Measurements from ENCODE around the gene PDHB. TPM values are rescaled to one million over a fixed set of nuclear protein-coding genes. Genes with fewer than 3 reads are reported as not detected.

PDHB gene
- total and polyA plus RNA-seq, 2 of the 13 experiments (the other 11 are each of a cell fraction or from before 2014, with no cell fraction given) = 108 to 153 TPM

- peak; percentile 81 for TF ChIP-seq ZFX (CRISPR knock-in tag; IDR thresholded peaks at IDR 0.05; ENCODE audit: low read depth)
- peak; percentile 78; the same call in 1 of the 2 replicates for TF ChIP-seq ZNF280D (CRISPR knock-in tag; IDR thresholded peaks at IDR 0.05)
- peak; percentile 47; the same call in 1 of the 2 replicates for TF ChIP-seq HOXA5 (CRISPR knock-in tag; IDR thresholded peaks at IDR 0.05)
- TF ChIP-seq, protein P1, sequence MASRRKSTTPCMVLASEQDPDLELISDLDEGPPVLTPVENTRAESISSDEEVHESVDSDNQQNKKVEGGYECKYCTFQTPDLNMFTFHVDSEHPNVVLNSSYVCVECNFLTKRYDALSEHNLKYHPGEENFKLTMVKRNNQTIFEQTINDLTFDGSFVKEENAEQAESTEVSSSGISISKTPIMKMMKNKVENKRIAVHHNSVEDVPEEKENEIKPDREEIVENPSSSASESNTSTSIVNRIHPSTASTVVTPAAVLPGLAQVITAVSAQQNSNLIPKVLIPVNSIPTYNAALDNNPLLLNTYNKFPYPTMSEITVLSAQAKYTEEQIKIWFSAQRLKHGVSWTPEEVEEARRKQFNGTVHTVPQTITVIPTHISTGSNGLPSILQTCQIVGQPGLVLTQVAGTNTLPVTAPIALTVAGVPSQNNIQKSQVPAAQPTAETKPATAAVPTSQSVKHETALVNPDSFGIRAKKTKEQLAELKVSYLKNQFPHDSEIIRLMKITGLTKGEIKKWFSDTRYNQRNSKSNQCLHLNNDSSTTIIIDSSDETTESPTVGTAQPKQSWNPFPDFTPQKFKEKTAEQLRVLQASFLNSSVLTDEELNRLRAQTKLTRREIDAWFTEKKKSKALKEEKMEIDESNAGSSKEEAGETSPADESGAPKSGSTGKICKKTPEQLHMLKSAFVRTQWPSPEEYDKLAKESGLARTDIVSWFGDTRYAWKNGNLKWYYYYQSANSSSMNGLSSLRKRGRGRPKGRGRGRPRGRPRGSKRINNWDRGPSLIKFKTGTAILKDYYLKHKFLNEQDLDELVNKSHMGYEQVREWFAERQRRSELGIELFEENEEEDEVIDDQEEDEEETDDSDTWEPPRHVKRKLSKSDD (CRISPR knock-in tag; IDR thresholded peaks at IDR 0.05; ENCODE audit: low read depth) = no peak
- TF ChIP-seq NFATC3 (CRISPR knock-in tag; IDR thresholded peaks at IDR 0.05) = no peak
- no peak for TF ChIP-seq SNAPC2 (CRISPR knock-in tag; IDR thresholded peaks at IDR 0.05)
- TF ChIP-seq ZSCAN5A (CRISPR knock-in tag; IDR thresholded peaks at IDR 0.05; ENCODE audit: borderline replicate concordance) = no peak
- peak; percentile 38; the same call in 1 of the 2 replicates for TF ChIP-seq ZNF772 (CRISPR knock-in tag; IDR thresholded peaks at IDR 0.05)
- TF ChIP-seq ZNF354B (CRISPR knock-in tag; IDR thresholded peaks at IDR 0.05) = no peak
- TF ChIP-seq THAP8 (CRISPR knock-in tag; IDR thresholded peaks at IDR 0.05; ENCODE audit: borderline replicate concordance) = no peak
- peak; percentile 96 for TF ChIP-seq FOXA3 (CRISPR knock-in tag; IDR thresholded peaks at IDR 0.05)
- TF ChIP-seq REST (IDR thresholded peaks at IDR 0.05; ENCODE audit: borderline replicate concordance in 1 of 2, low read depth in 1 of 2, low read length in 2 of 2) = peak in 1 of 2 experiments; percentile 40; a peak in 1 of 4 replicates
- TF ChIP-seq BCL6 (CRISPR knock-in tag; IDR thresholded peaks at IDR 0.05) = peak; percentile 68
Observed at GRCh38 chr3:58471025-58471887, 37.6 kb upstream of the PDHB start (continued).

Data from HepG2 (cell line).